Retinal pigment epithelial cell (primary cell): Measurements from ENCODE around the gene UBR1.

Source experiments
- DNase-seq: peaks from one replicate; pipeline ENCODE4 v3.0.0-alpha.2; 2010; ENCODE audit warnings: low read depth
- H3K4me3 ChIP-seq: 2 replicates; pipeline ENCODE4 v1.5.1; 2011; ENCODE audit warnings: mild to moderate bottlenecking, low read length, control low read depth, moderate library complexity
- CTCF ChIP-seq: conservative IDR thresholded peaks from 2 replicates; pipeline ENCODE4 v1.5.1; 2011; ENCODE audit warnings: low read depth, low read length, control low read depth, inconsistent platforms

The UBR1 gene

DNA sequence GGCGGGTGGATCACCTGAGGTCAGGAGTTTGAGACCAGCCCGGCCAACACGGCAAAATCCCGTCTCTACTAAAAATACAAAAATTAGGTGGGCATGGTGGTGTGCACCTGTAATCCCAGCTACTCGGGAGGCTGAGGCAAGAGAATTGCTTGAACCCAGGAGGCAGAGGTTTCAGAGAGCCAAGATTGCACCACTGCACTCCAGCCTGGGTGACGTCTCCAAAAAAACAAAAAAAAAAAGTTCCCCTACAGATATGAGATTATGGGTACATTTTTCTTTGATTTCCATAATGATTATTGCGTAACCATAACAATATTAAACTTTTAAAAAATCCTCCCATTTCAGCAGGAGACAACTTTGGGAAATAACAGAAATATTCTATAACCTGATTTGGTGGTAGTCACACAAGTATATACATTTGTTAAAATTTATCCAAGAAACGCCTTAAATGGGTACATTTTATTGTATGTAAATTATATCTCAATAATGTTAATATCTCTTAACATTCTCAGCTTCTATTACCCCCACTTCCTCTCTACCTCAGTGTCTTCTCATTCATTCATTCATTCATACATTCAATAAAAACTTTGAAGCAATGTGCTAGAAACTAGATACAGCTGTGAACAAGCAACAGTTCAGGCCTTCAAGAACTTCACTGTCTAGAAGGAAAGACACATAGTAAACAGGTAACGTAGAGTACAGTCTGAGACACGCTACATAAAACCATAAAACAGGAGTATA, 6.6 kb downstream of the UBR1 start:
- no peak for DNase-seq
- no peak for TF ChIP-seq CTCF
- no peak overlapping the region for H3K4me3 ChIP-seq

- no peak overlapping the region for H3K4me3 ChIP-seq
- TF ChIP-seq CTCF: no peak
- DNase-seq: no peak
Observed at GRCh38 chr15:43096411-43096810, 9.4 kb downstream of the UBR1 start.

DNA sequence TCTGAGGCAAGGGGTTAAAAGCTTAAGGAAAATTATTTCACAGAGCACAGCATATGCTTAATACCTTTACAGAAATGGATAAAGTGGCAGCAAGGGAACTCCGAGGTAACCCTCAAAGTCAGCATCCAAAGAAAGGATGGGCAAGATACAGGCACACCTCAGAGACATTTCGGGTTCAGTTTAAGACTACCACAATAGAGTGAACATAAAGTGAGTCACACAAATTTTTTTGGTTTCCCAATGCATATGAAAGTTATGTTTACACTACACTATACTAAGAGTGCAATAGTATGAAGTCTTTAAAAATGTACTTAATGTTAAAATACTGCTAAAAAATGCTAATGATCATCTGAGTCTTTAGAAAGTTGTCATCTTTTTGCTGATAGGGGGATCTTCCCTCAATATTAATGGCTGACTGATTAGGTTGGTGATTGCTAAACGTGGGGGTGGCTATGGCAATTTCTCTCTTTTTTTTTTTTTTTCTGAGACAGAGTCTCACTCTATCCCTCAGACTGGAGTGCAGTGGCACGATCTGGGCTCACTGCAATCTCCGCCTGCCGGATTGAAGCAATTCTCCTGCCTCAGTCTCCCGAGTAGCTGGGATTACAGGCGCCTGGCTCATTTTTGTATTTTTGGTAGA, 10.0 kb downstream of the UBR1 start:
- no peak for DNase-seq
- no peak for TF ChIP-seq CTCF
- H3K4me3 ChIP-seq: no peak overlapping the region

- TF ChIP-seq CTCF: no peak
- DNase-seq: no peak
- H3K4me3 ChIP-seq: no peak overlapping the region
Observed at GRCh38 chr15:43095243-43095642, 10.6 kb downstream of the UBR1 start.

- H3K4me3 ChIP-seq: no peak overlapping the region
- no peak for DNase-seq
- TF ChIP-seq CTCF: no peak
Observed at GRCh38 chr15:43094416-43095030, 11.3 kb downstream of the UBR1 start.

DNA sequence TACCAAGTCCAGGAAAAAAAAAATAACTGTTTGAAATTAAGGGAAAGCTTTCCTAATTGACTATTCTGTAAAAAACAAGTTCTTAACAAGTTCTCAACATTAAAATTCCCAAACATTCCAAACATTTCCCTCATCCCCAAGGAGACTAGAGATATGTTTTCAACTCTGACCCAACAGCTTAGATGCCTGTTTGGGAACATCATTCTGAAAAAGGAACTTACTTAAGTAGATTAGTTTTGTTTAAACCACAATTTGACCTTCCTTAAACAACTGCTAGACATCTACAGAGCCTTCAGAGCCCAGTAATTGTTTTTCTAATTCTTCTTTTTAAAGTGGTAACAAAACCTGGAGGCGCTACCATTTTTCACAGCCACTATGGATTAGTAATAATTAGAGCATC, 12.8 kb downstream of the UBR1 start:
- no peak for TF ChIP-seq CTCF
- DNase-seq: peak; percentile 80
- no peak overlapping the region for H3K4me3 ChIP-seq
